ENCODE results near the gene PLXDC2.

DNA sequence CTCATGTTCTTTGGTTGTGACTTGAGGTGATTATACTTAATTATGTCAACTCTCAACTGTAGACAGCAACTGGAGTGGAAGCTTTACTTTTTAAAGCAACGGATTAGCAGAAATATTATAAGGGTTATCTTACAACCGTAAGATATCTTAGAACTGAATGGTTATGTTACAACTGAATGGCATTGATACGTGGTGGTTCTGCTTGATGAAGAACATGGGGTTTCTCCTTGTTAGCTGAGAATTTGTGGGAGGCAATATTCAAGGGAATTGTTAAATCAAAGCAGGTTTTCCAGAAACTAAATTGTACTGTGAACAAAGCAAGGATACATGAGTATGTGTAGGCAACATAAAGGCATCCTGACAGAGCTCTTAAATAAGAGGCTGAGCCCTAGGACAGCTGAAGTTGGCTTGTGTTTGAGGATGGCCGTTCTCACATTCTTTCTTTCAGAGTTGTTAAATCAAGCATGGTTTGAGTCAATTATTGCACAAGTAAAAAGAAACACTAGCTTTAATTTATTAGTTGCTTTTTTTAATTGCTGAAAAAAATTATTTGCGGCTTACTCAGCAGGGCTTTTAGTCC lies 350.0 kb downstream of the PLXDC2 start:
- TF ChIP-seq, protein P1, sequence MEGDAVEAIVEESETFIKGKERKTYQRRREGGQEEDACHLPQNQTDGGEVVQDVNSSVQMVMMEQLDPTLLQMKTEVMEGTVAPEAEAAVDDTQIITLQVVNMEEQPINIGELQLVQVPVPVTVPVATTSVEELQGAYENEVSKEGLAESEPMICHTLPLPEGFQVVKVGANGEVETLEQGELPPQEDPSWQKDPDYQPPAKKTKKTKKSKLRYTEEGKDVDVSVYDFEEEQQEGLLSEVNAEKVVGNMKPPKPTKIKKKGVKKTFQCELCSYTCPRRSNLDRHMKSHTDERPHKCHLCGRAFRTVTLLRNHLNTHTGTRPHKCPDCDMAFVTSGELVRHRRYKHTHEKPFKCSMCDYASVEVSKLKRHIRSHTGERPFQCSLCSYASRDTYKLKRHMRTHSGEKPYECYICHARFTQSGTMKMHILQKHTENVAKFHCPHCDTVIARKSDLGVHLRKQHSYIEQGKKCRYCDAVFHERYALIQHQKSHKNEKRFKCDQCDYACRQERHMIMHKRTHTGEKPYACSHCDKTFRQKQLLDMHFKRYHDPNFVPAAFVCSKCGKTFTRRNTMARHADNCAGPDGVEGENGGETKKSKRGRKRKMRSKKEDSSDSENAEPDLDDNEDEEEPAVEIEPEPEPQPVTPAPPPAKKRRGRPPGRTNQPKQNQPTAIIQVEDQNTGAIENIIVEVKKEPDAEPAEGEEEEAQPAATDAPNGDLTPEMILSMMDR (conservative IDR thresholded peaks at IDR 0.05; ENCODE audit: low read length): no peak
- TF ChIP-seq EZH2phosphoT487 (IDR thresholded peaks at IDR 0.05; ENCODE audit: borderline replicate concordance): no peak

All from Loucy (cell line).